Caco-2 (cell line): ENCODE data around the gene CACNG1. TPM values are rescaled to one million over a fixed set of nuclear protein-coding genes. Genes with fewer than 3 reads are reported as not detected.
"Not testable (repeated sequence)": the region's sequence is repeated elsewhere in the genome, so short reads cannot be mapped to it uniquely, and the experiment has no call there.

Source experiments
- BruUV-seq: library from RNA; stranded (reverse); fragments of 400-500 nt; replicated peaks from 2 replicates; lab custom pipeline; 2021; lab: Mats Ljungman, UMichigan
- CTCF ChIA-PET: fragments of 300-600 bp; sonication (Branson Sonifier 250); formaldehyde crosslinking; loops from one replicate; lab custom pipeline; 2022; ENCODE audit warnings: antibody characterized with exemption; lab: Charles Lee
- POLR2A ChIA-PET: fragments of 300-600 bp; sonication (Branson Sonifier 250); formaldehyde crosslinking; loops from one replicate; lab custom pipeline; 2022; ENCODE audit warnings: antibody characterized with exemption; lab: Charles Lee
- DNase-seq, 2 experiments: peaks; one replicate each; pipeline versions ENCODE4 v3.0.0 to v3.0.0-alpha.2; 2020 to 2022
- H3K27me3 ChIP-seq: replicated peaks from 2 replicates; pipeline ENCODE4 v1.6.0; 2011; ENCODE audit warnings: low read length; ENCODE audit not compliant: control insufficient read depth, insufficient read depth
- H3K36me3 ChIP-seq: 2 replicates; pipeline ENCODE4 v1.5.1; 2011; ENCODE audit warnings: low read length; ENCODE audit not compliant: control insufficient read depth, insufficient read depth
- H3K4me1 ChIP-seq: fragments of 250-450 bp; sonication (Bioruptor Pico); 2 replicates; pipeline ENCODE4 v1.5.1; 2020; ENCODE audit warnings: mild to moderate bottlenecking
- H3K4me3 ChIP-seq: 2 replicates; pipeline ENCODE4 v1.5.1; 2011; ENCODE audit warnings: low read depth, mild to moderate bottlenecking, control low read depth, low read length
- H3K9me3 ChIP-seq: fragments of 250-450 bp; sonication (Bioruptor Pico); 2 replicates; pipeline ENCODE4 v1.5.1; 2020; ENCODE audit warnings: mild to moderate bottlenecking, moderate library complexity
- H3K27ac Mint-ChIP-seq: one replicate; pipeline ENCODE4 v1.8.0; 2022; ENCODE audit warnings: mixed read lengths; ENCODE audit not compliant: unreplicated experiment
- H3K27me3 Mint-ChIP-seq: one replicate; pipeline ENCODE4 v1.8.0; 2022; ENCODE audit warnings: mixed read lengths; ENCODE audit not compliant: insufficient read depth, unreplicated experiment
- H3K36me3 Mint-ChIP-seq: one replicate; pipeline ENCODE4 v1.8.0; 2022; ENCODE audit warnings: mild to moderate bottlenecking, mixed read lengths; ENCODE audit not compliant: insufficient read depth, unreplicated experiment
- H3K4me1 Mint-ChIP-seq: one replicate; pipeline ENCODE4 v1.8.0; 2022; ENCODE audit warnings: low read depth, mixed read lengths; ENCODE audit not compliant: unreplicated experiment
- H3K4me3 Mint-ChIP-seq: one replicate; pipeline ENCODE4 v1.8.0; 2022; ENCODE audit warnings: mild to moderate bottlenecking, moderate library complexity, mixed read lengths; ENCODE audit not compliant: unreplicated experiment
- H3K9me3 Mint-ChIP-seq: one replicate; pipeline ENCODE4 v1.8.0; 2022; ENCODE audit warnings: mixed read lengths; ENCODE audit not compliant: unreplicated experiment
- intact Hi-C: fragments of 100-400 bp; cut with micrococcal nuclease; formaldehyde crosslinking; loops from one replicate; pipeline ENCODE4 v1.10.0; 2022; ENCODE audit not compliant: unreplicated experiment
- total RNA-seq: library from RNA; stranded (reverse); gene quantifications from 2 replicates; pipeline ENCODE4 v1.2.3, GENCODE V29; 2022
- TF ChIP-seq, protein P1 (sequence below), 2 experiments: fragments of 200-600 bp in 1 of 2; IDR thresholded peaks; 1 replicate in 1 of 2; 2 replicates in 1 of 2; pipeline versions ENCODE4 v1.5.1 to v1.8.0; 2011 to 2022; ENCODE audit warnings: antibody characterized with exemption in 1 of 2, control low read depth in 1 of 2, inconsistent platforms in 1 of 2, low read depth in 1 of 2, low read length in 1 of 2, mild to moderate bottlenecking in 1 of 2, moderate library complexity in 1 of 2; ENCODE audit not compliant: insufficient read depth in 1 of 2, severe bottlenecking in 1 of 2, unreplicated experiment in 1 of 2

Gene CACNG1
- total RNA-seq, 1 experiment from 2014 or later = not detected

- ChIA-PET CTCF (no interaction called here), POLR2A (interaction anchor here (0.5 kb wide), 1 partner anchor 1457 kb away, joined by 6 read pairs; no protein-coding TSS in a partner anchor)
- H3K27ac Mint-ChIP-seq = no peak overlapping the region
- no peak overlapping the region for H3K4me3 Mint-ChIP-seq
- H3K4me1 ChIP-seq = peaks cover 5% of the 10 kb centered on the region
- no peak overlapping the region for H3K4me3 ChIP-seq
- no peaks in the 10 kb centered on the region for H3K9me3 ChIP-seq
- no peaks in the 10 kb centered on the region for H3K27me3 ChIP-seq
- H3K27me3 Mint-ChIP-seq = no peaks in the 10 kb centered on the region
- H3K9me3 Mint-ChIP-seq = no peaks in the 10 kb centered on the region
- peaks cover 6% of the 10 kb centered on the region for H3K4me1 Mint-ChIP-seq
- no peaks in the 10 kb centered on the region for H3K36me3 ChIP-seq
- TF ChIP-seq, protein P1, sequence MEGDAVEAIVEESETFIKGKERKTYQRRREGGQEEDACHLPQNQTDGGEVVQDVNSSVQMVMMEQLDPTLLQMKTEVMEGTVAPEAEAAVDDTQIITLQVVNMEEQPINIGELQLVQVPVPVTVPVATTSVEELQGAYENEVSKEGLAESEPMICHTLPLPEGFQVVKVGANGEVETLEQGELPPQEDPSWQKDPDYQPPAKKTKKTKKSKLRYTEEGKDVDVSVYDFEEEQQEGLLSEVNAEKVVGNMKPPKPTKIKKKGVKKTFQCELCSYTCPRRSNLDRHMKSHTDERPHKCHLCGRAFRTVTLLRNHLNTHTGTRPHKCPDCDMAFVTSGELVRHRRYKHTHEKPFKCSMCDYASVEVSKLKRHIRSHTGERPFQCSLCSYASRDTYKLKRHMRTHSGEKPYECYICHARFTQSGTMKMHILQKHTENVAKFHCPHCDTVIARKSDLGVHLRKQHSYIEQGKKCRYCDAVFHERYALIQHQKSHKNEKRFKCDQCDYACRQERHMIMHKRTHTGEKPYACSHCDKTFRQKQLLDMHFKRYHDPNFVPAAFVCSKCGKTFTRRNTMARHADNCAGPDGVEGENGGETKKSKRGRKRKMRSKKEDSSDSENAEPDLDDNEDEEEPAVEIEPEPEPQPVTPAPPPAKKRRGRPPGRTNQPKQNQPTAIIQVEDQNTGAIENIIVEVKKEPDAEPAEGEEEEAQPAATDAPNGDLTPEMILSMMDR (IDR thresholded peaks at IDR 0.05; ENCODE audit: insufficient read depth in 1 of 2, low read depth in 1 of 2, low read length in 1 of 2, severe bottlenecking in 1 of 2, unreplicated experiment in 1 of 2) = no peak
- H3K36me3 Mint-ChIP-seq = peaks cover 46% of the 10 kb centered on the region
- no peak for DNase-seq
- intact Hi-C loops = no loop called here
- BruUV-seq = no TSS peak
These were observed 49.0 kb downstream of the CACNG1 start for GRCh38 chr17:67093348-67093747.

GRCh38 chr17:67095291-67095690 is 50.9 kb downstream of the CACNG1 start:
- H3K4me3 ChIP-seq, intact Hi-C loops, H3K9me3 ChIP-seq, H3K27me3 ChIP-seq, BruUV-seq, POLR2A ChIA-PET, H3K27ac Mint-ChIP-seq, H3K36me3 ChIP-seq, CTCF ChIA-PET, H3K4me1 ChIP-seq, H3K4me1 Mint-ChIP-seq, H3K4me3 Mint-ChIP-seq, H3K9me3 Mint-ChIP-seq, H3K27me3 Mint-ChIP-seq: not testable (repeated sequence)
- DNase-seq = peak in 1 of 2 experiments; percentile 13
- H3K36me3 Mint-ChIP-seq = peaks cover 52% of the 10 kb centered on the region

DNA sequence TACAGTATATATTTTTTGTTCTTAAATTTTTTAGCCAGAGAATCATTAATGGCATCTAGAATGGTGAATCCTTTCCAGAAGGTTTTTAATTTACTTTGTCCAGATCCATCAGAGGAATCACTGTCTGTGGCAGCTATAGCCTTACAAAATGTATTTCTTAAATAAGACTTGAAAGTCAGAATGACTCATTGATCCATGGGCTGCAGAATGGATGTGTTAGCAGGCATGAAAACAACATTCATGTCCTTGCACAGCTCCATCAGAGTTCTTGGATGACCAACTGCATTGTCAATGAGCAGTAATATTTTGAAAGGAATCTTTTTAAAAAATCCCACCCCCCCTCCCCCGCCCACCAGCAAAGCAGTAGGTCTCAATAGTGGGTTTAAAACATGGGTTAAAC is 51.4 kb downstream of the CACNG1 start:
- Histone ChIP-seq H3K4me3 (no peak overlapping the region), H3K36me3 (no peaks in the 10 kb centered on the region), H3K27me3 (no peaks in the 10 kb centered on the region), H3K4me1 (peaks cover 5% of the 10 kb centered on the region), H3K9me3 (no peaks in the 10 kb centered on the region)
- intact Hi-C loops = no loop called here
- ChIA-PET CTCF (no interaction called here), POLR2A (no interaction called here)
- no peaks in the 10 kb centered on the region for H3K9me3 Mint-ChIP-seq
- H3K36me3 Mint-ChIP-seq = peaks cover 47% of the 10 kb centered on the region
- no peak for DNase-seq
- peaks cover 6% of the 10 kb centered on the region for H3K4me1 Mint-ChIP-seq
- H3K4me3 Mint-ChIP-seq = no peak overlapping the region
- TF ChIP-seq, protein P1 (IDR thresholded peaks at IDR 0.05; ENCODE audit: insufficient read depth in 1 of 2, low read depth in 1 of 2, low read length in 1 of 2, severe bottlenecking in 1 of 2, unreplicated experiment in 1 of 2) = no peak
- H3K27ac Mint-ChIP-seq = no peak overlapping the region
- BruUV-seq = no TSS peak
- H3K27me3 Mint-ChIP-seq = no peaks in the 10 kb centered on the region

DNA sequence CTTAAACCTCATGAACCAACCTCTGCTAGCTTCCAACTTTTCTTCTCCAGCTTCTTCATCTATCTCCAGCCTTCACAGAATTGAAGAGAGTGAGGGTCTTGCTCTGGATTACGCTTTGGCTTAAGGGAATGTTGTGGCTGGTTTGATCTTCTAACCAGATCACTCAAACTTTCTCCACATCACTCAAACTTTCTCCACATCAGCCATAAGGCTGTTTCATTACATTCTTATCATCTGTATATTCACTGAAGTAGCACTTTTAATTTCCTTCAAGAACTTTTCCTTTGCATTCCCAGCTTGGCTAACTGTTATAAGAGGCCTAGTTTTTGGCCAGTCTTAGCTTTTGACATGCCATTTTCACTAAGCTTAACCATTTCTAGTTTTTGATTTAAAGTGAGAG is 52.3 kb downstream of the CACNG1 start:
- CTCF ChIA-PET = interaction anchor here (0.9 kb wide), 1 partner anchor 11 kb away, joined by 3 read pairs; no protein-coding TSS in a partner anchor
- POLR2A ChIA-PET = no interaction called here
- no peak overlapping the region for H3K4me3 Mint-ChIP-seq

More for the DNA sequence above, 52.3 kb downstream of the CACNG1 start:
- Mint-ChIP-seq H3K36me3 (peaks cover 45% of the 10 kb centered on the region), H3K4me1 (peaks cover 6% of the 10 kb centered on the region), H3K27ac (no peak overlapping the region), H3K9me3 (no peaks in the 10 kb centered on the region), H3K27me3 (no peaks in the 10 kb centered on the region)
- BruUV-seq = no TSS peak
- Histone ChIP-seq H3K36me3 (no peaks in the 10 kb centered on the region), H3K9me3 (no peaks in the 10 kb centered on the region), H3K4me3 (no peak overlapping the region), H3K4me1 (peaks cover 5% of the 10 kb centered on the region), H3K27me3 (no peaks in the 10 kb centered on the region)
- intact Hi-C loops = no loop called here
- DNase-seq = no peak
- TF ChIP-seq, protein P1 (IDR thresholded peaks at IDR 0.05; ENCODE audit: insufficient read depth in 1 of 2, low read depth in 1 of 2, low read length in 1 of 2, severe bottlenecking in 1 of 2, unreplicated experiment in 1 of 2) = no peak
